Keratinocyte (primary cell): Measurements from ENCODE around the gene AMZ1. TPM values are rescaled to one million over a fixed set of nuclear protein-coding genes. Genes with fewer than 3 reads are reported as not detected.

Experiments used
- DNase-seq: peaks from one replicate; pipeline ENCODE4 v3.0.0-alpha.2; 2011; ENCODE audit warnings: low read depth, missing footprints, low spot score
- FAIRE-seq: peaks from 2 replicates; lab custom pipeline; 2011; peaks lifted over from hg19 to GRCh38; lab: Jason Lieb, UNC
- H2AFZ ChIP-seq: 2 replicates; pipeline ENCODE4 v1.6.0; 2012; ENCODE audit warnings: low read length, control low read depth, inconsistent platforms; ENCODE audit not compliant: control insufficient read depth
- H3K27ac ChIP-seq: 2 replicates; pipeline ENCODE4 v1.5.1; 2011; ENCODE audit warnings: low read length; ENCODE audit not compliant: control insufficient read depth, insufficient read depth
- H3K27me3 ChIP-seq: 3 replicates; pipeline ENCODE4 v1.6.0; 2011; ENCODE audit warnings: low read length; ENCODE audit not compliant: control insufficient read depth, insufficient read depth; ENCODE audit errors: extremely low read depth
- H3K36me3 ChIP-seq, 2 experiments: 2 replicates in 1 of 2; 3 replicates in 1 of 2; pipeline ENCODE4 v1.5.1; 2011; ENCODE audit warnings: low read length in 2 of 2, mild to moderate bottlenecking in 1 of 2; ENCODE audit not compliant: control insufficient read depth in 2 of 2, insufficient read depth in 2 of 2; ENCODE audit errors: extremely low read depth in 1 of 2
- H3K4me1 ChIP-seq: 3 replicates; pipeline ENCODE4 v1.5.1; 2011; ENCODE audit warnings: low read length; ENCODE audit not compliant: control insufficient read depth, insufficient read depth; ENCODE audit errors: extremely low read depth
- H3K4me2 ChIP-seq: 3 replicates; pipeline ENCODE4 v1.6.0; 2011; ENCODE audit warnings: low read depth, low read length; ENCODE audit not compliant: control insufficient read depth, insufficient read depth; ENCODE audit errors: extremely low read depth
- H3K4me3 ChIP-seq, 3 experiments: fragments of 200-600 bp in 1 of 3; sonication (generic) in 1 of 3; 2 replicates in 2 of 3; 3 replicates in 1 of 3; pipeline ENCODE4 v1.5.1; 2011 to 2016; ENCODE audit warnings: low read length in 3 of 3, mild to moderate bottlenecking in 3 of 3, control low read depth in 2 of 3, inconsistent platforms in 1 of 3, low read depth in 1 of 3, mixed read lengths in 1 of 3, mixed run types in 1 of 3, moderate library complexity in 1 of 3; ENCODE audit not compliant: control insufficient read depth in 2 of 3, insufficient read depth in 2 of 3; ENCODE audit errors: extremely low read depth in 1 of 3
- H3K79me2 ChIP-seq: 2 replicates; pipeline ENCODE4 v1.6.0; 2012; ENCODE audit warnings: low read length; ENCODE audit not compliant: control insufficient read depth, insufficient read depth
- H3K9ac ChIP-seq: 3 replicates; pipeline ENCODE4 v1.6.0; 2011; ENCODE audit warnings: low read length; ENCODE audit not compliant: control insufficient read depth, insufficient read depth; ENCODE audit errors: extremely low read depth
- H3K9me1 ChIP-seq: 3 replicates; pipeline ENCODE4 v1.6.0; 2011; ENCODE audit warnings: low read length; ENCODE audit not compliant: control insufficient read depth, insufficient read depth; ENCODE audit errors: extremely low read depth
- H3K9me3 ChIP-seq: 2 replicates; pipeline ENCODE4 v1.5.1; 2012; ENCODE audit warnings: low read depth, low read length; ENCODE audit not compliant: control insufficient read depth
- H4K20me1 ChIP-seq: 3 replicates; pipeline ENCODE4 v1.6.0; 2011; ENCODE audit warnings: low read length; ENCODE audit not compliant: control insufficient read depth, insufficient read depth; ENCODE audit errors: extremely low read depth
- CTCF ChIP-seq, 3 experiments: IDR thresholded peaks in 1 of 3; conservative IDR thresholded peaks in 1 of 3; optimal IDR thresholded peaks in 1 of 3; 2 replicates in 2 of 3; 3 replicates in 1 of 3; pipeline versions ENCODE3 to v1.5.1; 2011; ENCODE audit warnings: low read length in 3 of 3, mild to moderate bottlenecking in 3 of 3, moderate library complexity in 2 of 3, control low read depth in 1 of 3, inconsistent platforms in 1 of 3; ENCODE audit not compliant: insufficient read depth in 2 of 3; ENCODE audit errors: extremely low read depth in 1 of 3
- EZH2 ChIP-seq: IDR thresholded peaks from one replicate; pipeline ENCODE4 v1.6.1; 2012; ENCODE audit warnings: inconsistent platforms, mild to moderate bottlenecking, low read length, moderate library complexity
- dilution Hi-C: fragments of 300-500 bp; cut with MboI; formaldehyde crosslinking; loops from one replicate; pipeline ENCODE4 v1.7.0; 2020; ENCODE audit warnings: low sequenced_read_pairs; ENCODE audit not compliant: extremely low pct_ligation_motif_present
- polyA plus RNA-seq, 5 experiments: library from polyadenylated mRNA; depleted of rRNA in 3 of 5; stranded (reverse) in 3 of 5; stranded (forward) in 1 of 5; unstranded in 1 of 5; fragments of >200 nt; gene quantifications; 1 replicate in 1 of 5; 2 replicates in 3 of 5; 3 replicates in 1 of 5; pipeline versions ENCODE4 v1.2.1 to v1.2.3, GENCODE V29; 2011 to 2012; ENCODE audit warnings: missing spikeins in 2 of 5, low read depth in 1 of 5, low replicate concordance in 1 of 5

Gene AMZ1
- polyA plus RNA-seq, 1 donor (not counting 4 experiments of a cell fraction or from before 2014, with no cell fraction given) = 0.04 TPM

- Histone ChIP-seq H3K4me2 (no peak overlapping the region), H3K9me1 (peaks cover 2% of the 10 kb centered on the region), H3K4me1 (peaks cover 15% of the 10 kb centered on the region), H3K27me3 (no peaks in the 10 kb centered on the region), H2AFZ (no peak overlapping the region), H3K36me3 (peaks cover 1 to 2% of the 10 kb centered on the region in 2 experiments), H3K27ac (no peak overlapping the region), H3K9ac (no peak overlapping the region), H3K4me3 (no peak overlapping the region), H4K20me1 (peaks cover 12% of the 10 kb centered on the region), H3K79me2 (peaks cover 55% of the 10 kb centered on the region), H3K9me3 (no peaks in the 10 kb centered on the region)
- TF ChIP-seq EZH2 (no peak), CTCF (optimal IDR thresholded peaks at IDR 0.05 in 1 of 3, IDR thresholded peaks at IDR 0.05 in 1 of 3, conservative IDR thresholded peaks at IDR 0.05 in 1 of 3; ENCODE audit: extremely low read depth in 1 of 3, insufficient read depth in 2 of 3, low read length in 3 of 3) (no peak)
- FAIRE-seq = no peak
- DNase-seq = no peak
- dilution Hi-C loops = no loop called here
These were observed 47.5 kb upstream of the AMZ1 start for GRCh38 chr7:2640482-2640830.

- TF ChIP-seq CTCF (optimal IDR thresholded peaks at IDR 0.05 in 1 of 3, IDR thresholded peaks at IDR 0.05 in 1 of 3, conservative IDR thresholded peaks at IDR 0.05 in 1 of 3; ENCODE audit: extremely low read depth in 1 of 3, insufficient read depth in 2 of 3, low read length in 3 of 3) = no peak
- TF ChIP-seq EZH2 = no peak
- H3K9me1 ChIP-seq = peaks cover 2% of the 10 kb centered on the region
- no peaks in the 10 kb centered on the region for H3K27me3 ChIP-seq
- no peaks in the 10 kb centered on the region for H3K9me3 ChIP-seq
- H3K4me1 ChIP-seq = peaks cover 15% of the 10 kb centered on the region
- no peak for FAIRE-seq
- H3K4me2 ChIP-seq = no peak overlapping the region
- no peak overlapping the region for H3K9ac ChIP-seq
- dilution Hi-C loops = no loop called here
- peaks cover 51% of the 10 kb centered on the region for H3K79me2 ChIP-seq
- peaks cover 0 to 1% of the 10 kb centered on the region in 2 experiments for H3K36me3 ChIP-seq
- H3K4me3 ChIP-seq = no peak overlapping the region
- H2AFZ ChIP-seq = no peak overlapping the region
- peaks cover 10% of the 10 kb centered on the region for H4K20me1 ChIP-seq
- DNase-seq = no peak
- no peak overlapping the region for H3K27ac ChIP-seq
These were observed 47.1 kb upstream of the AMZ1 start for GRCh38 chr7:2640846-2641316.
